Kidney tubule cell (primary cell): ENCODE measurements around the gene UBXN2A.
A peak's percentile ranks its signal among the peaks of the same experiment; 100 is the strongest.
"Not testable (repeated sequence)": the region's sequence is repeated elsewhere in the genome, so short reads cannot be mapped to it uniquely, and the experiment has no call there.

Source experiments
- DNase-seq: peaks from one replicate; pipeline ENCODE4 v3.0.0-alpha.2; 2018; ENCODE audit warnings: low spot score

Gene UBXN2A

DNA sequence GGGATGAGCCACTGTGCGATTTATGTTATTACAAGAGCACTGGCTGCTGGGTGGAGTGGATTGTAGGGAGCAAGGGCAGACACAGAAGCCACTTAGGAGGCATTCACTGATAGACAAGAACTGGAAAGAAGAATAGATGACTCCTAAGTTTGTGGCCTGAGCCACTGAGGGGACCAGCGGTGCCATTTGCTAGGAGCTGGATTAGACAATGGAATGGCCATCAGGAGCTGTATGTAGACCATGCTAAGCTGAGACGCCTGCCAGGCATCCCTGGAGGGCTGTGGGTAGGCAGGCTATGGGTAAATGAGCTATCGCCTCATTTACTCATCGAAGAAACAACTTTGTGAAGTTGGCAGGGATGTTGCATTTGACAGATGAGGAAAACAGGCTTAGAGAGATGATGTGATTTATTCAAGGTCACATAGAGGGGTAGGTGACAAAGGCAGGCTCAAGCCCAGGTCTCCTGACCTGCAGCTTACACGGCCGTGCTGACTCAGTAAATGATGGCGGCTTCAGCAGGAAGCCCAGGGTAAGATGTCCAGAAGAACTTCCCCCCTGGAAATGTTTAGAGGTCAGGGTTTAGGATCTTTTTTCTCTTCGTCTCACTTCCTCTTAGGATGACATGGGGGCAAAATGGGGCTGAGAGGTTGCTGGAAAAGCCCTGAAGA is 72.4 kb downstream of the UBXN2A start:
- DNase-seq: no peak

DNA sequence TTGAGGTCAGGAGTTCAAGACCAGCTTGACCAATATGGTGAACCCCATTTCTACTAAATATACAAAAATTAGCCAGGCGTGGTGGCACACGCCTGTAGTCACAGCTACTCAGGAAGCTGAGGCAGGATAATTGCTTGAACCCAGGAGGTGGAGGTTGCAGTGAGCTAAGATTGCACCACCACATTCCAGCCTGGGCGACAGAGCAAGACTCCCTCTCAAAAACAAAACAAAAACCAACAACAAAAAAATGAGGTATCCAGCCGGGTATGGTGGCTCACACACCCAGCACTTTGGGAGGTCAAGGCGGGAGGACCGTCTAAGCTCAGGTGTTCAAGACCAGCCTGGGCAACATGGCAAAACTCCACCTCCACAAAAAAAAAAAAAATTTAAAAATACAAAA is 74.6 kb downstream of the UBXN2A start:
- peak; percentile 57 for DNase-seq

DNA sequence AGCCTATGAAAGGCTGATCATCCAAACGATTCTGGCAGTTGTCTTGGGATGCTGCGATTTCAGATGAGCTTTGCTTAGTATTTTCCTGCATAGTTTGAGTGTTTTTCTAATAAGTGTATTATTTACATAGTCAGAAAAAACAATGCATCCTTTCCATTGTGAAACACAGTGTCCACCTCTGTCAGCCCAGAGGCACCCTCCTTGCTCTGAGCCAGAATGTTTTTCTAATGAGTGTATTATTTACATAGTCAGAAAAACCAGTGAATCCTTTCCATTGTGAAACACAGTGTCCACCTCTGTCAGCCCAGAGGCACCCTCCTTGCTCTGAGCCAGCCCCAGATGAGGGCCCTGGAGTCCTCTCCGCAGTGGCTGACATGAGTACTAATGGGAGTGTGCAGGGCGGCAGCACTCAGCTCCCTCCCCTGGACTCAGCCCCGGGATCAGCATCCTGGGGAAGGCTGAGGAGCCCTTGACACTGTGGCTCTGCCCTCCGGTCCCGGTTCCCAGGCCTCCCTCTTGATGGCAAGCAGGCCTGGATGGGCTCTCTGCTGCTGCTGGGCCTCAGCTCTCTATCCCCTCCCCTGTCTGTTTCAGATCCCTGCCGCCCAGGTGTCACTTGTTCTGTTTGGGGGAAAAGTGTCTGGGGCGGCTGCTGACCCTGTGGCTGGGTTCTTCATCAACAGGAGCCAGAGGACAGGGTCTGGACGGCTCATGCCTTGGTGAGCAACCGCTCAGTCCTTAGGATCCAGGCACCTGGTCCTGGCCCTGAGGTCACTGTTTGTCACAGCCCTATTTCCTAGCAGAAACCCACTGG is 75.5 kb downstream of the UBXN2A start:
- peak; percentile 89 for DNase-seq

DNA sequence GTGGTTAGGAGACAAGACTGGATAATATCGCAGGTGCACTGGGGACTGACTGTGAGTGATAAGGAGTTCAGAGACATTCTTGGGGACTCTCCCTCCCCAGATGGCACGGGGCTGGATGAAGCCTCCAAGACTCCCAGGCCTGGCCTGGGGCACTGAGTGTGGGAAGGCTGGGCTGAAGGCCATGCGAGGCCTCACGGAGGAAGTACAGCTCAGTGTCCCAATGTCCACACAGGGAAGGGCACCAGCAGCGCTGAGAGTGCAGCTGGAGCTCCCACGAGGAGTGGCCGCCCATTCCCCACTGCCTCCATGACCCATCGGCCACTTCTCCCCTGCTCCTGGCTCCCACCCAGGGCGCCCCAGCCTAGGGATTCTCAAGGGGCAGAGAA is 76.1 kb downstream of the UBXN2A start:
- DNase-seq: no peak

DNA sequence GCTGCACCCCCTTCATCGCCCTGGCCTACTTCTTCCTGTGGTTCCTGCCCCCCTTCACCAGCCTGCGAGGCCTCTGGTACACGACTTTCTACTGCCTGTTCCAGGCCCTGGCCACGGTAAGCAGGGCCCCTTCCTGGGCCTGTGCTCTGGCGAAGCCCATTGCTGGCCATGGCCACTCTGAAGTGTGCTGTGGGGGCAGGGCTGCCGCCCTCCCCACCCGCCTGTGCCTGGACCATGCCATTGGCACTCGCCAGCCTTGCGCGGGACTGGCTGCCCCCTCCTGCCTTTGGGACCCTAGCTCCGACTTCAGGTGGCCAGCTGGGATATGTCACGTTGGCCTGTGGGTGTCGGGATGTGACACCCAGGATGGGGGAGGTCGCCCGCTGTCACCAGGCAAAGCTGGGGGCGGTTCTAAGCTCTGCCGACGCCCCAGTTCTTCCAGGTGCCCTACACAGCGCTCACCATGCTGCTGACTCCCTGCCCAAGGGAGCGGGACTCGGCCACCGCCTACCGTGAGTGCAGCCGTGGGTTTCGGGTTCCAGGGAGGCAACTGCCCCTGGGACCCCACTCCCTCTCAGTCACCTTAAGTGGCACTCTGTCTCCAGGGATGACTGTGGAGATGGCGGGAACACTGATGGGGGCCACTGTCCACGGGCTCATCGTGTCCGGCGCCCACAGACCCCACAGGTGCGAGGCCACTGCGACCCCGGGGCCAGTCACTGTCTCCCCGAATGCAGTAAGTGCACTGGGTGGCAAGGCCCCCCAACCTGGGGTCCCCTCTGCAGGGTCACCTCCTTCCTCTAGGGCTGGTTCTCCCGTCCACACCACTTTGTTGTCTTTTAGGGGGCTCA is 76.8 kb downstream of the UBXN2A start:
- no peak for DNase-seq

DNA sequence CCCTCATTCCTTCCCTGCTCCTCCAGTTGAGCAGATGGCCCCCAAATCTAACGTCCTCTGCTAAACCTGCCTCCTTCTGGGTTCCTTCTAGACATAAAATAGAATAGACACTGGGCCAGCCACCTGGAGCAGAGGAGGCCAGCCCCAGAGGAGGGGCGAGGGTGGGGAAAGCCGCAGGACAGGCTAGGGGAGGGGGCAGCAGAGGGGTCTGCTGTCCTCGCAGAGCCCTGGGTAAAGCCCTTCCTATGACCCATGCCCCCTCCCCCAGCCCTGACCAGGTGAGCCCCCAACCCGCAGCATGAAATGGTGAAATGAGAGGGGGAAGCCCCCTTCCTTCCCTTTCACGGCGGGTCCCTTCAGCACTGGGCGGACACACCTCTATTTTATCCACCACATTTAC is 77.4 kb downstream of the UBXN2A start:
- no peak for DNase-seq

DNA sequence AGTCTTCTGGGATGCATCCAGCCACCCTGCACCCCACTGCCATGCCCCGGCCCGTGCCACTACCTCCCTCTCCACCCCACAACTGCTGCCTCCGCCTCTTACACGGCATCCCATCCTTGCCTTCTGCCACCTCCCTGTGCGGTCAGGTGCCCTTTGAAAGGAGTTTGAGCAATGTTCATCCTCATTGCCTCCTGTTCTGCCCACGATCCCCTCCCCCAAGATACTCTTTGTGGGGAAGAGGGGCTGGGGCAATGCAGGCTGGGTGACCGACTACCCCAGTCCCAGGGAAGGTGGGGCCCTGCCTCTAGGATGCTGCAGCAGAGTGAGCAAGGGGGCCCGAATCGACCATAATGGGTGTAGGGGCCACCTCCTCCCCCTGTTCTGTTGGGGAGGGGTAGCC is 78.0 kb downstream of the UBXN2A start:
- DNase-seq: no peak

DNA sequence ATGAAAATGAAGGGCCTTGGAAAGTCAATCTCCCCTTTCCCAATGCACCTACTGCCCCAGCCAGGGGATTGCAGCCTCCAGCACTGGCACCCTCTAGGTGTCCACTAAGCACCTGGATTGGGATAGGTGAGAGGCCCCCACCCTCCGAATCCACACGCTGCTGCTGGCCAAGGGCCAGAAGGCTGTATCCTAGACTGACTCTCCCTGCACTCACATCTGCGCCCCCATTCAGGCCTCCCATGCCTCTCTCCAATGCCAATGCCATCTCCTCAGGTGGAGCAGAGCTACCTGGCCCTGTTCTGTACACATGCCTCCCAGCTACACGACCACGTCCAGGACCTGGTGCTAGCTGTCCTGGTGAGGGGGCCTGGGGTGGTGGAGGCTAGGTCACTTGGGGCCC is 79.5 kb downstream of the UBXN2A start:
- no peak for DNase-seq

DNA sequence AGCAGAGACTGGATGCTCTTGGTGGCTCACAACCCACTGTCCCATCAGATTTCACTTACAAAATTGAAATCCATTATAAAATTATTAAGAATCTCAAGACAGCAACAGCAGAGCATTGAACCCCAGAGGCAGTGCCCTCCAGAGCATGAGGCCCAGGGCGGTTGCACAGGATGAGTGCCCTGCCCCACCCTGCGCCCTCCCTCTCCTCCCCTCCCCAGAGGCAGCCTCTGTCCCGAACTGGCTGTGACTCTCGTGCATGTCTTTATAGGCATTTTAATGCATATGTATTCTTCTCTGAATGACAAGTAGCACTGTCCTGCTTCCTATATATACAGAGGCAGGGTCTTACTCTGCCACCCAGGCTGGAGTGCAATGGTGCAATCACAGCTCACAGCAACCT is 80.0 kb downstream of the UBXN2A start:
- DNase-seq: no peak

DNA sequence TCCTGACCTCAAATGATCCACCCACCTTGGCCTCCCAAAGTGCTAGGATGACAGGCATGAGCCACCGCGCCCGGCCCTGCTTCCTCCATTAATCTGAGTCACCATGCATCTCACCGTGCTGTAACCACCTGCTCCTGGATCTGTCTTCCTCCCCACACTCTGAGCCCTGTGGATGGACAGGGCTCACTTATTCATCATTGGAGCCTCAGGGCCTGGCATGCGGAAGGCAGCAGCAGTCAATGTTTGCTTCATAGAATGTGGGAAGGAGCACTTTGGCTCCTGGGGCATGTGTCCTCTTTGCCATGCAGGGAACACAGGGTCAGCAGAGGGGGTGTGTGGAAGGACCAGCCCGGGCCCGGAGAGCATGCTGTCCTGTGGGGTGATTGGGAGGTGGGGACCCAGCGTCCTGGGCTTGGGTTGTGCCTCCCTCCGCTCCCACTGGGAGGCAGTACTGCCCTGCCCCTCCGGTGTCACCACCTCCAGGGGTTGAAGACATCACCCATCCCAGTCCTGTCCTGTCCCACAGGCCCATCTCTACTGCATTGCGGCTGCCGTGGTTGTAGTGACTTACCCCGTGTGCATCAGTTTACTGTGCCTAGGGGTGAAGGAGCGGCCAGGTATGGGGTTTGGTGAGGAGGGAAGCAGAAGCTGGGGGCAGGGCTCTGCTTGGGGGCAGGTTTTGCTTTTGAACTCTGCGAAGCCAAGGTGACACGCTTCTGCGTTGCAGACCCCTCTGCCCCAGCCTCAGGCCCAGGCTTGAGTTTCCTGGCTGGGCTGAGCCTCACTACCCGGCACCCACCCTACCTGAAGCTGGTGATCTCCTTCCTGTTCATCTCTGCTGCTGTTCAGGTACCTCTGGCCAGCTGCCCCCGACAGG is 81.1 kb downstream of the UBXN2A start:
- peak; percentile 71 for DNase-seq

DNA sequence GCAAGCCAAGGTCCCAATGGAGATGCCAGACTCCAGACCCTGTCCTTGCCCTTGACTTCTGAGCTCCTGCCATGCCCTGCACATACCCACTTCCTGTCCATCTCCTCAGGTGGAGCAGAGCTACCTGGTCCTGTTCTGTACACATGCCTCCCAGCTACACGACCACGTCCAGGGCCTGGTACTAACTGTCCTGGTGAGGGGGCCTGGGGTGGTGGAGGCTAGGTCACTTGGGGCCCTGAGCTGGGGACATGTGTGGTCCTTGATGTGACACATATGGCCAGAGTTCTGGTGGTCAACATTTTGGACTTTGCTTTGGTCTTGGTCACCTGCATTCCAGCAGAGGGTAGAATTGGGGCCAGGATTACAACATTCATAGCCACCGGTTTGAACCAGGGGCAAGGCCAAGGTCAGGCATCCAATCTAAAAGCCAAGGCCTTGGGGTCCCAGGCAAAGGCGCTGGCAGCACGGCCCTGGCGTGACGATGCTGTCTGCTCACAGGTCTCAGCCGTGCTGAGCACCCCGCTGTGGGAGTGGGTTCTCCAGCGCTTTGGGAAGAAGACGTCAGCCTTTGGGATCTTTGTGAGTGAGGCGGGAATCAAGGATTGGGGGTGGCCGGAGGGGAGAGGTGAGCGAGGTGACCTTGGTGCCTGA is 82.2 kb downstream of the UBXN2A start:
- no peak for DNase-seq

DNA sequence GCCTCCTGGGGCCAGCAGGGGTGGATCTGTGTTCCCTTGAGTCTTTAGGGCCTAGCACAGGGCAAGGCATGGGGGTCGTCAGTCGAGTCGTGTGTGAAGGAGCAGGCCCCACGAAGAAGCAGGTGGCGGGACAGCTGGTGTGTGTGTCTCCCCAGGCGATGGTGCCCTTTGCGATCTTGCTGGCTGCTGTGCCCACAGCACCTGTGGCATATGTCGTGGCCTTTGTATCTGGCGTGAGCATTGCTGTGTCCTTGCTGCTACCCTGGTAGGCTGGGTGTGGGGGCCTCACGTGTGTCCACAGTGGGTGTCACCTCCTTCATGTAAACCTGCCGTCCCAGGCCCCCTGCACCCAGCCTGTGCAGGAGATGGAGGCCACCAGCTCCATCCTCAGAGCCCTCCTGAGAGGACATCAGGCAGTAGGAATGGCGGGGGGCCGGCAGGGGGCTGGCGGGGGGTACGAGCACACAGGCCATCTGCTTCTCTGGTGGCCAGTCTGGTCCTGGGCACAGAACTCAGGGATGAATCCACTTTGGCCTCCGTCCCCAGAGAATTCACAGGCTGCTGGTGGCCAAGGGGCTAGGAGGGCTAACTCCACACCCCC is 82.8 kb downstream of the UBXN2A start:
- DNase-seq: no peak

DNA sequence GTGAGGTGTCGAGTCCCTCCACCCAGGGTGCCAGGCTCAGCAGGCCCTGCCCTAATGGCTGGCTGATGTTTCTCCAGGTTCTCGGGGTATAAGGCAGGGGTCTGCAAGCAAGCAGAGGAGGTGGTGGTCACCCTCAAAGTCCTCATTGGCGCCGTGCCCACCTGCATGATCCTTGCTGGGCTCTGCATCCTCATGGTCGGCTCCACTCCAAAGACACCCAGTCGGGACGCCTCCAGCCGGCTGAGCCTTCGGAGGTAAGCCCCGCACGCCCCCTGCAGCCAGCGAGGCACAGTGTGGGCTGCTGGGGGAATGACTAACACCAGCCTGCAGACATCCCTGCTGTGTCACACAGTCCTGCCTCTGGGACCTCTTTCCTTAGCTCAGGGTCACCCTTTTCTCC is 83.8 kb downstream of the UBXN2A start:
- no peak for DNase-seq

DNA sequence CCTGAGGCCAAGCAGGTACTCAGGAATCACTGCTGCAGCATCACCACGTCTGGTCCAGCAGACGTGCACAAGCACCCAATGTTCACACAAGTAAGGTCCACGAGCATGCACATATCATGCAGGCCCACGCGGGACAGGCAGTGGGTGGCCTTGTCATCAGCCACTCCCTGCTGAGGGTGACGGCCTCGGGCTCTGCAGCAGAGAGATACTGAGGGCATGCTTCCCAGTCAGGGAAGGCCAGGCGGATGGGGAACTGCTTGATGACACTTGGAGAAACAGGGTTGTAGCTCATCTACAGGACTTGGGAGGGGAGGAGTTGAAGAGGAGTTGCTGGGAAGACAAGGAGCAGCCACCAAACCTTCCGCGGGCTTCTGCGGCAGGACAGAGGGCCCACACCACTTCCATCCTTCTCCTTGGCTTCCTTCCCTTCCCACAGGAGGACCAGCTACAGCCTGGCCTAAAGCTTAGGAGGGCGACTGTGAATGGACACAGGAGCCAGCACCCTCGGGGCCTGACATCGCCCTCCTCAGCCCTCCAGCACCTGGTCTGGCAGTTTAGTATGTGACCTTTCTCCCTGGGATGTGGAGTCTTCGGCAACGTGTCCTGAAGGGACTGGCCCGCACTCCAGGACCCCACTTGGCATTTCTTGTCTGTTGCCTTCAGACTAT is 84.9 kb downstream of the UBXN2A start:
- no peak for DNase-seq

DNA sequence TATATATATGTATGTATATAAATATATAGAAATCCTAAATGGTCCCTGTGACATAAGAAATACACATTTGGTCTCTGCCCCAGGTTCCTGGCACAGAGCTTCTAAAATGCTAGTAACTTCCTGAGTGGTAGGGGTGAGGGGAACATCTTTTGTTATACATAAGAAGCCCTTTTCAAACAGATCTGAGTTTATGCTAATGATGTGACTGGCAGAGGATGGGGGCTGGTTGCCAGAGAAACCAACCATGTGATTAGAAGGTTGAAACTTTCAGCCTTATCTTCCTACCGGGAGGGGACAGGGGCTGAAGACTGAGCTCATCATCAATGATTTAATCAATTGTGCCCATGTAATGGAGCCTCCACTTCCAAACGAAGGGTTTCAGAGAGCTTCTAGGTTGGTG is 86.0 kb downstream of the UBXN2A start:
- no peak for DNase-seq

DNA sequence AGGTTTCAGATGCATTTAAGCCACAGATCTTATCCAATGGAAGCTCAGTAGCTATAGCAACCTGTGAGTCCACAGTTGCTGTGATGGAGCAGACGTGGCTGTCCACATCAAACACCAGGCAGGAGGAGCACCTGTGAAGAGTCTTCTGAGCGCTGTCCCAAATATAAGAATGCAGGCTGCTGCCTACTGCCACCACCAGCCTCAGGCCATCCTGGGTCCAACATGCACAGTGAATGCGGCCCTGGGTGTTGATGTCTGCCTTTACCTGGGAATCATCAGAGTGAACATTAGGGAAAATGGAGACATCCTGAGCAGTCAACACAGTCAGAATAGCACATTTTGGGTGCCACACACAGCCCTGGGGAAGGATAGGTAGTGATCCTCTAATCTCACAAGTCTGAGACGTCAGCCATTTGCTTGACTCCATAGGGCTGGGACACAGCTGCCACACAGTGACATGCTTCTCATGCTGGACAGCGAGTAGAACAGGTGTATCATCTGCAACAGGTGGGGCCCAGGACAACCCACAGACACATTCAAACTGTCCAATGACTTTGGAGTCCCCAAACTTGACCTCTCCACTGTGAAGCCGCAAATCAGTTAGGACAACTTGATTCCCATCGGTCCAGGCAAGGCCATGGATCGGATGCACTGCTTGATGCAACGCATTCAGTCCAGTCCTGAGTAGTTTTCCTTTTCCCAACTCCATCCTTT is 98.7 kb downstream of the UBXN2A start:
- no peak for DNase-seq

DNA sequence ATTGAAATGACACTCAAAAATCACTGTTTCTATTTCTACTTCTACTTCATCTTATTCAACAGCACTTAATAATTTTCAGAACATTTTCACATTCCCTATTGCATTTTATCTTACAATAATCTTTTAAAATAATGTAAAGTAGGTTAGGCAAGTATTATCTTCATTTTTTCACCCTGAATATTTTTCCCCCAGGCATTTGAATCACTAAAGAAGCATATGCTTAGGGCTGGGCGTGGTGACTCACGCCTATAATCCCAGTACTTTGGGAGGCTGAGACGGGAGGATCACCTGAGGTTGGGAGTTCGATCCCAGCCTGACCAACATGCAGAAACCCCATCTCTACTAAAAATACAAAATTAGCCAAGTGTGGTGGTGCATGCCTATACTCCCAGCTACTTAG is 100.2 kb downstream of the UBXN2A start:
- no peak for DNase-seq

DNA sequence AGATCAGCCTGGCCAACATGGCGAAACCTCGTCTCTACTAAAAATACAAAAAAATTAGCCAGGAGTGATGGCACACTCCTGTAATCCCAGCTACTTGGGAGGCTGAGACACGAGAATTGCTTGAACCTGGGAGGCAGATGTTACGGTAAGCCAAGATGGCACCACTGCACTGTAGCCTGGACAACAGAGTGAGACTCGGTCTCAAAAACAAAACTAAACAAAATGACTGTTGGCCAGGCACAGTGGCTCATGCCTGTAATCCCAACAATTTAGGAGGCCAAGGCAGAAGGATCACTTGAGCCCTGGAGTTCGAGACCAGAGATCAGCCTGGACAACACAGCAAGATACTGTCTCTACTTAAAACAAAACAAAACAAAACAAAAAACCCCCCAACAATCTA is 102.9 kb downstream of the UBXN2A start:
- not testable (repeated sequence) for DNase-seq
